Vagina (tissue), 2 donors: Measurements from ENCODE around the gene NEDD8.

Experiments used
- POLR2A ChIP-seq, 2 donors: fragments of 450-650 bp; IDR thresholded peaks; one replicate each; pipeline ENCODE4 v1.6.1; 2017; ENCODE audit warnings: antibody characterized with exemption in 2 of 2, mild to moderate bottlenecking in 2 of 2, moderate library complexity in 2 of 2
- TF ChIP-seq, protein P1 (sequence below), 3 experiments: fragments of 450-650 bp in 2 of 3; fragments of 200-600 bp in 1 of 3; sonication (generic) in 1 of 3; IDR thresholded peaks; one replicate each; pipeline ENCODE4 v1.5.1; 2017 to 2019; ENCODE audit warnings: antibody characterized with exemption in 3 of 3, mild to moderate bottlenecking in 2 of 3, moderate library complexity in 2 of 3

DNA sequence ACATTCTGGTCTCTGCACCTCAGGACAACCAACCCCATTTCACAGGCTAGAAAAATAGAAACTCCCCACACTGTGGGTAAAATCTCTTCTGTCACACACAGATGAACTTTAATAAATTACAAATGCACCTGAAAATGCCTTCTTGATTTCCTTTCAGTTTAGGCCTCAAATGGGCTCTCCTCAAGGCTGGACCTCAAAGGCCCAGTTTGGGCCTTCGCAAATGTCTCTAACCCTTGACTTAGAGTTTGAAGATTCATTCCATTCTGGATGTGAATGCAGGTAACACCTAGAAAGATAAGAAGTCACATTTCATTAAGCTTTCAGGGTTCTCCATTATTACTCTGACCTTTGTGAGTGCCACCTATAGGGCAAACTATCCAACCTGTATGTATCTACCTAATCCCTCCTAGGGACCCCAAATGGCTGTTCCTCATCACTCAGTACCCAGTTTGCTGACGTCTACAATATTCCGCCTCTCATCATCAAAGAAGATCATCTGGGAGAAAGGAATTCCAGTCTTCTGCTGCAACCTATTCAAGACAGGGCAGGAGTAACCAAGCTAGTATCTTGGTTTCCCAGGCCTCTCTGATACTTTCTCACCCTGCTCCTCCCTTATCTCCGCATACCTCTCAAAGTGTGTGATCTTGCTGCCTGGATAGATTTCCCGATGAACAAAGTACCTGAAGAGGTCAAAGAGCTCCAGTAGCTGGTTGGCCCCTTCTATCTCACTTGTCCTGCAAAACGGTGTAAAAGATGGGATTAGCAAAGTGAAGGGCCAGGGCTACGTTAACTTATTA, 18.1 kb downstream of the NEDD8 start:
- TF ChIP-seq, protein P1, sequence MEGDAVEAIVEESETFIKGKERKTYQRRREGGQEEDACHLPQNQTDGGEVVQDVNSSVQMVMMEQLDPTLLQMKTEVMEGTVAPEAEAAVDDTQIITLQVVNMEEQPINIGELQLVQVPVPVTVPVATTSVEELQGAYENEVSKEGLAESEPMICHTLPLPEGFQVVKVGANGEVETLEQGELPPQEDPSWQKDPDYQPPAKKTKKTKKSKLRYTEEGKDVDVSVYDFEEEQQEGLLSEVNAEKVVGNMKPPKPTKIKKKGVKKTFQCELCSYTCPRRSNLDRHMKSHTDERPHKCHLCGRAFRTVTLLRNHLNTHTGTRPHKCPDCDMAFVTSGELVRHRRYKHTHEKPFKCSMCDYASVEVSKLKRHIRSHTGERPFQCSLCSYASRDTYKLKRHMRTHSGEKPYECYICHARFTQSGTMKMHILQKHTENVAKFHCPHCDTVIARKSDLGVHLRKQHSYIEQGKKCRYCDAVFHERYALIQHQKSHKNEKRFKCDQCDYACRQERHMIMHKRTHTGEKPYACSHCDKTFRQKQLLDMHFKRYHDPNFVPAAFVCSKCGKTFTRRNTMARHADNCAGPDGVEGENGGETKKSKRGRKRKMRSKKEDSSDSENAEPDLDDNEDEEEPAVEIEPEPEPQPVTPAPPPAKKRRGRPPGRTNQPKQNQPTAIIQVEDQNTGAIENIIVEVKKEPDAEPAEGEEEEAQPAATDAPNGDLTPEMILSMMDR (IDR thresholded peaks at IDR 0.05): no peak
- TF ChIP-seq POLR2A (IDR thresholded peaks at IDR 0.05): no peak
